Bronchial epithelial cell (primary cell): Measurements from ENCODE around the gene MICU1. TPM values are rescaled to one million over a fixed set of nuclear protein-coding genes. Genes with fewer than 3 reads are reported as not detected.

Experiments used
- DNase-seq: peaks from one replicate; pipeline ENCODE4 v3.0.0-alpha.2; 2010; ENCODE audit warnings: low read depth
- FAIRE-seq: peaks from 2 replicates; lab custom pipeline; 2011; peaks lifted over from hg19 to GRCh38; lab: Jason Lieb, UNC
- H3K27me3 ChIP-seq: 2 replicates; pipeline ENCODE4 v1.5.1; 2011; ENCODE audit warnings: low read length; ENCODE audit not compliant: control insufficient read depth, insufficient read depth
- H3K36me3 ChIP-seq: 2 replicates; pipeline ENCODE4 v1.5.1; 2011; ENCODE audit warnings: low read length; ENCODE audit not compliant: control insufficient read depth, insufficient read depth
- H3K4me3 ChIP-seq: 2 replicates; pipeline ENCODE4 v1.5.1; 2011; ENCODE audit warnings: mild to moderate bottlenecking, low read depth, low read length, control low read depth
- CTCF ChIP-seq: IDR thresholded peaks from 2 replicates; pipeline ENCODE4 v1.5.1; 2011; ENCODE audit warnings: mild to moderate bottlenecking, moderate library complexity, low read length, control low read depth, inconsistent platforms; ENCODE audit not compliant: insufficient read depth, severe bottlenecking
- total RNA-seq: library from RNA; depleted of rRNA; stranded (reverse); fragments of >200 nt; gene quantifications from 2 replicates; pipeline ENCODE4 v1.2.1, GENCODE V29; 2014

Gene MICU1
- total RNA-seq, 1 donor from 2014 or later, result 20.8 TPM

GRCh38 chr10:72593963-72594362, 31.9 kb downstream of the MICU1 start:
- Histone ChIP-seq H3K27me3 (no peaks in the 10 kb centered on the region), H3K4me3 (no peak overlapping the region), H3K36me3 (no peaks in the 10 kb centered on the region)
- no peak for DNase-seq
- TF ChIP-seq CTCF, result no peak
- no peak for FAIRE-seq

- Histone ChIP-seq H3K36me3 (no peaks in the 10 kb centered on the region), H3K27me3 (no peaks in the 10 kb centered on the region), H3K4me3 (no peak overlapping the region)
- no peak for DNase-seq
- FAIRE-seq, result no peak
- TF ChIP-seq CTCF, result no peak
Observed at GRCh38 chr10:72588266-72588665, 37.6 kb downstream of the MICU1 start.

- DNase-seq, result no peak
- no peak for TF ChIP-seq CTCF
- H3K4me3 ChIP-seq, result no peak overlapping the region
- no peak for FAIRE-seq
- no peaks in the 10 kb centered on the region for H3K36me3 ChIP-seq
- no peaks in the 10 kb centered on the region for H3K27me3 ChIP-seq
Observed at GRCh38 chr10:72587568-72587967, 38.3 kb downstream of the MICU1 start.

- DNase-seq, result no peak
- no peak for TF ChIP-seq CTCF
- Histone ChIP-seq H3K27me3 (no peaks in the 10 kb centered on the region), H3K36me3 (no peaks in the 10 kb centered on the region), H3K4me3 (no peak overlapping the region)
- FAIRE-seq, result no peak
Observed at GRCh38 chr10:72574636-72575035, 51.2 kb downstream of the MICU1 start.

GRCh38 chr10:72573079-72573478, 52.8 kb downstream of the MICU1 start:
- FAIRE-seq, result no peak
- no peak for DNase-seq
- H3K27me3 ChIP-seq, result no peaks in the 10 kb centered on the region
- no peaks in the 10 kb centered on the region for H3K36me3 ChIP-seq
- H3K4me3 ChIP-seq, result no peak overlapping the region
- no peak for TF ChIP-seq CTCF

- FAIRE-seq (no peak), DNase-seq (peak; percentile 22)
- no peaks in the 10 kb centered on the region for H3K27me3 ChIP-seq
- H3K36me3 ChIP-seq, result no peaks in the 10 kb centered on the region
- TF ChIP-seq CTCF, result peak; percentile 7
- H3K4me3 ChIP-seq, result no peak overlapping the region
Observed at GRCh38 chr10:72567889-72568640, 57.8 kb downstream of the MICU1 start.
